HEK293 (cell line): ENCODE results near the gene BMP4.

Source experiments
- ATF2 ChIP-seq: fragments of 450-650 bp; formaldehyde crosslinking; IDR thresholded peaks from 2 replicates; pipeline ENCODE4 v1.5.1; 2016; ENCODE audit warnings: missing biosample characterization, missing genetic modification characterization, low read depth
- CTCF ChIP-seq: fragments of 450-650 bp; formaldehyde crosslinking; IDR thresholded peaks from 2 replicates; pipeline ENCODE4 v1.5.1; 2016; ENCODE audit warnings: missing biosample characterization, missing genetic modification characterization
- GFI1B ChIP-seq: fragments of 450-650 bp; formaldehyde crosslinking; IDR thresholded peaks from 2 replicates; pipeline ENCODE4 v1.5.1; 2016; ENCODE audit warnings: missing biosample characterization, missing genetic modification characterization
- PATZ1 ChIP-seq: fragments of 450-650 bp; formaldehyde crosslinking; IDR thresholded peaks from 2 replicates; pipeline ENCODE4 v1.5.1; 2016; ENCODE audit warnings: missing biosample characterization, missing genetic modification characterization
- PRDM6 ChIP-seq: fragments of 450-650 bp; formaldehyde crosslinking; IDR thresholded peaks from 2 replicates; pipeline ENCODE4 v1.5.1; 2017; ENCODE audit warnings: missing biosample characterization, missing genetic modification characterization
- ZNF138 ChIP-seq: fragments of 450-650 bp; formaldehyde crosslinking; IDR thresholded peaks from 2 replicates; pipeline ENCODE4 v1.5.1; 2016; ENCODE audit warnings: missing biosample characterization, missing genetic modification characterization, borderline replicate concordance

- no peak for TF ChIP-seq PRDM6 (tag by site-specific recombination)
- TF ChIP-seq CTCF (tag by site-specific recombination) = no peak
- TF ChIP-seq ATF2 (tag by site-specific recombination) = no peak
- no peak for TF ChIP-seq GFI1B (tag by site-specific recombination)
- no peak for TF ChIP-seq PATZ1
- TF ChIP-seq ZNF138 (tag by site-specific recombination) = no peak
These were observed 26.5 kb upstream of the BMP4 start for GRCh38 chr14:53983112-53983511.
